B cell (primary cell): ENCODE results near the gene RETREG1. TPM values are rescaled to one million over a fixed set of nuclear protein-coding genes. Genes with fewer than 3 reads are reported as not detected.

ENCODE experiments used
- ATAC-seq: fragments of 200-7000 bp; cut with Tn5 transposase; one replicate; pipeline ENCODE4 v1.10.0; 2021; ENCODE audit warnings: low read depth, mild to moderate bottlenecking, moderate number of reproducible peaks, moderate library complexity
- CTCF ChIA-PET: fragments of 350-600 bp; sonication (Branson Sonifier 250); formaldehyde crosslinking; loops from one replicate; lab custom pipeline; 2021; ENCODE audit warnings: antibody characterized with exemption, inconsistent platforms; lab: Charles Lee
- POLR2A ChIA-PET: fragments of 350-600 bp; sonication (Branson Sonifier 250); formaldehyde crosslinking; loops from one replicate; lab custom pipeline; 2021; ENCODE audit warnings: antibody characterized with exemption; lab: Charles Lee
- DNase-seq: peaks from one replicate; pipeline ENCODE4 v3.0.0; 2013
- H2AFZ ChIP-seq: 2 replicates; pipeline ENCODE4 v1.6.1; 2012; ENCODE audit warnings: mild to moderate bottlenecking, low read depth, low read length; ENCODE audit not compliant: insufficient read depth, poor library complexity, severe bottlenecking
- H3K27ac ChIP-seq, 2 donors: 1 replicate in 1 of 2; 2 replicates in 1 of 2; pipeline ENCODE4 v1.5.1; 2012 to 2013; ENCODE audit warnings: low read length in 2 of 2, mild to moderate bottlenecking in 2 of 2, moderate library complexity in 1 of 2
- H3K27me3 ChIP-seq, 4 experiments: fragments of 200-600 bp in 1 of 4; sonication (generic) in 1 of 4; replicated peaks in 1 of 4; 1 replicate in 2 of 4; 2 replicates in 2 of 4; pipeline versions ENCODE4 v1.6.1 to v1.7.0; 2013 to 2016; ENCODE audit warnings: low read length in 3 of 4, mild to moderate bottlenecking in 2 of 4, mixed read lengths in 1 of 4, moderate library complexity in 1 of 4; ENCODE audit not compliant: insufficient read depth in 4 of 4, control insufficient read depth in 3 of 4; ENCODE audit errors: control extremely low read depth in 1 of 4
- H3K36me3 ChIP-seq, 2 experiments: replicated peaks in 1 of 2; 1 replicate in 1 of 2; 2 replicates in 1 of 2; pipeline versions ENCODE4 v1.6.1 to v1.7.1; 2013; ENCODE audit warnings: low read length in 1 of 2; ENCODE audit not compliant: insufficient read depth in 2 of 2, control insufficient read depth in 1 of 2; ENCODE audit errors: control extremely low read depth in 1 of 2, extremely low read depth in 1 of 2
- H3K4me1 ChIP-seq, 2 donors: fragments of 200-600 bp in 1 of 2; sonication (generic) in 1 of 2; 1 replicate in 1 of 2; 2 replicates in 1 of 2; pipeline versions ENCODE4 v1.5.1 to v1.6.1; 2013 to 2017; ENCODE audit warnings: low read length in 2 of 2; ENCODE audit not compliant: control insufficient read depth in 2 of 2, insufficient read depth in 2 of 2
- H3K4me2 ChIP-seq: replicated peaks from 2 replicates; pipeline ENCODE3; 2012; ENCODE audit warnings: mild to moderate bottlenecking, low read depth, low read length; ENCODE audit not compliant: poor library complexity, severe bottlenecking
- H3K4me3 ChIP-seq, 5 experiments: fragments of 200-600 bp in 1 of 5; sonication (generic) in 1 of 5; 1 replicate in 3 of 5; 2 replicates in 2 of 5; pipeline versions ENCODE4 v1.5.1 to v1.7.0; 2011 to 2016; ENCODE audit warnings: low read length in 4 of 5, mild to moderate bottlenecking in 4 of 5, low read depth in 2 of 5, control low read depth in 1 of 5, moderate library complexity in 1 of 5; ENCODE audit not compliant: insufficient read depth in 1 of 5; ENCODE audit errors: control extremely low read depth in 1 of 5, extremely low read depth in 1 of 5
- H3K79me2 ChIP-seq: fragments of 200-600 bp; sonication (generic); one replicate; pipeline ENCODE4 v1.6.0; 2016; ENCODE audit warnings: low read length; ENCODE audit not compliant: control insufficient read depth, insufficient read depth
- H3K9ac ChIP-seq: fragments of 200-600 bp; sonication (generic); 2 replicates; pipeline ENCODE4 v1.6.1; 2017; ENCODE audit warnings: mild to moderate bottlenecking, low read length, moderate library complexity
- H3K9me3 ChIP-seq, 3 donors: one replicate each; pipeline versions ENCODE4 v1.6.1 to v1.7.1; 2013; ENCODE audit warnings: low read length in 2 of 3; ENCODE audit not compliant: control insufficient read depth in 2 of 3, insufficient read depth in 1 of 3; ENCODE audit errors: control extremely low read depth in 1 of 3
- H4K20me1 ChIP-seq: 2 replicates; pipeline ENCODE4 v1.6.0; 2012; ENCODE audit warnings: mild to moderate bottlenecking, low read length; ENCODE audit not compliant: insufficient read depth, control insufficient read depth, poor library complexity, severe bottlenecking
- H3K27ac Mint-ChIP-seq: one replicate; pipeline ENCODE4 v1.8.0; 2021; ENCODE audit warnings: mixed read lengths
- H3K27me3 Mint-ChIP-seq: one replicate; pipeline ENCODE4 v1.8.0; 2021; ENCODE audit warnings: mixed read lengths
- H3K4me1 Mint-ChIP-seq: one replicate; pipeline ENCODE4 v1.8.0; 2021; ENCODE audit warnings: mixed read lengths
- H3K4me3 Mint-ChIP-seq: one replicate; pipeline ENCODE4 v1.8.0; 2021; ENCODE audit warnings: mixed read lengths
- H3K9me3 Mint-ChIP-seq: one replicate; pipeline ENCODE4 v1.8.0; 2022; ENCODE audit warnings: mixed read lengths; ENCODE audit not compliant: insufficient read depth
- EZH2 ChIP-seq: IDR thresholded peaks from 2 replicates; pipeline ENCODE4 v1.6.1; 2012; ENCODE audit warnings: borderline replicate concordance, low read depth, mild to moderate bottlenecking, moderate library complexity, low read length; ENCODE audit not compliant: insufficient read depth, poor library complexity, severe bottlenecking
- WGBS: methylation state at CpG from one replicate; pipeline ENCODE4 v1.1.5; 2013; ENCODE audit warnings: missing lambda C conversion rate; ENCODE audit not compliant: insufficient coverage; 5-methylcytosine and 5-hydroxymethylcytosine counted together
- intact Hi-C: fragments of 100-400 bp; cut with micrococcal nuclease; formaldehyde crosslinking; loops from one replicate; pipeline ENCODE4 v1.10.0; 2022
- polyA plus RNA-seq: library from polyadenylated mRNA; depleted of rRNA; stranded (reverse); fragments of >200 nt; gene quantifications from 2 replicates; pipeline ENCODE4 v1.2.3, GENCODE V29; 2012
- total RNA-seq, 2 donors: library from RNA; stranded (reverse); fragments of 120-200 nt in 1 of 2; gene quantifications; 1 replicate in 1 of 2; 2 replicates in 1 of 2; pipeline versions ENCODE4 v1.2.3 to v1.2.4, GENCODE V29; 2013 to 2022
- TF ChIP-seq, protein P1 (sequence below): fragments of 200-600 bp; IDR thresholded peaks from one replicate; pipeline ENCODE4 v1.8.0; 2022; ENCODE audit warnings: antibody characterized with exemption, mild to moderate bottlenecking

The RETREG1 gene
- total and polyA plus RNA-seq, 2 donors (not counting 1 experiment from before 2014, with no cell fraction given), result 5.1 to 12.9 TPM

DNA sequence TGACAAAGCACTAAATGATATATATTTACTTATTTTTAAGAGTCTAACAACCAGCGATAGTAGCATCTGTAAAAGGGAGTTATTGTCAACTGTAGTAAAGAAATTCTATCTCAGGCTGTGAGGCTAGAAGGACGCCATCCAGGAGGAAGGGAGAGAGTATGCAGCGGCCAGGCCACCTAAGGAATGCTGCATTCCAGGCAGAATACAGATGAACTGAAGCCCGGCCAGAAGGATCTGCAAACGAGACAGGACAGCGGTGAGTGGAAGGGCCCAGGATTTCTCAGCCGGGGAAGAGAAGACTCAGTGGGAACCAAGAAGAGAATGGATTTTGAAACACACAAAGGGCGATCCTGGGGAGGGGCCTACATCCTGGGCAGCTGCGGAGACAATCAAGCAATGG is 7.4 kb downstream of the RETREG1 start:
- Mint-ChIP-seq H3K9me3 (no peaks in the 10 kb centered on the region), H3K4me3 (no peak overlapping the region), H3K27ac (no peak overlapping the region), H3K4me1 (peaks cover 6% of the 10 kb centered on the region), H3K27me3 (peaks cover 5% of the 10 kb centered on the region)
- H3K27ac ChIP-seq, result no peak overlapping the region
- TF ChIP-seq, protein P1, sequence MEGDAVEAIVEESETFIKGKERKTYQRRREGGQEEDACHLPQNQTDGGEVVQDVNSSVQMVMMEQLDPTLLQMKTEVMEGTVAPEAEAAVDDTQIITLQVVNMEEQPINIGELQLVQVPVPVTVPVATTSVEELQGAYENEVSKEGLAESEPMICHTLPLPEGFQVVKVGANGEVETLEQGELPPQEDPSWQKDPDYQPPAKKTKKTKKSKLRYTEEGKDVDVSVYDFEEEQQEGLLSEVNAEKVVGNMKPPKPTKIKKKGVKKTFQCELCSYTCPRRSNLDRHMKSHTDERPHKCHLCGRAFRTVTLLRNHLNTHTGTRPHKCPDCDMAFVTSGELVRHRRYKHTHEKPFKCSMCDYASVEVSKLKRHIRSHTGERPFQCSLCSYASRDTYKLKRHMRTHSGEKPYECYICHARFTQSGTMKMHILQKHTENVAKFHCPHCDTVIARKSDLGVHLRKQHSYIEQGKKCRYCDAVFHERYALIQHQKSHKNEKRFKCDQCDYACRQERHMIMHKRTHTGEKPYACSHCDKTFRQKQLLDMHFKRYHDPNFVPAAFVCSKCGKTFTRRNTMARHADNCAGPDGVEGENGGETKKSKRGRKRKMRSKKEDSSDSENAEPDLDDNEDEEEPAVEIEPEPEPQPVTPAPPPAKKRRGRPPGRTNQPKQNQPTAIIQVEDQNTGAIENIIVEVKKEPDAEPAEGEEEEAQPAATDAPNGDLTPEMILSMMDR, result no peak
- no peak for TF ChIP-seq EZH2
- ChIA-PET POLR2A (no interaction called here), CTCF (no interaction called here)
- intact Hi-C loops, result no loop called here
- H3K79me2 ChIP-seq, result peaks cover 24% of the 10 kb centered on the region
- ATAC-seq (no peak), DNase-seq (no peak)
- H3K4me1 ChIP-seq, result no peaks in the 10 kb centered on the region
- H4K20me1 ChIP-seq, result no peaks in the 10 kb centered on the region
- no peak overlapping the region for H3K9ac ChIP-seq
- no peak overlapping the region for H3K4me3 ChIP-seq
- H3K27me3 ChIP-seq, result no peaks in the 10 kb centered on the region
- no peaks in the 10 kb centered on the region for H3K36me3 ChIP-seq
- H3K9me3 ChIP-seq, result peaks cover 0 to 3% (median 0%) of the 10 kb centered on the region in 3 donors
- WGBS, result 89% methylated on average over 8 of the region's 9 CpGs
- H3K4me2 ChIP-seq, result no peak overlapping the region
- no peak overlapping the region for H2AFZ ChIP-seq

DNA sequence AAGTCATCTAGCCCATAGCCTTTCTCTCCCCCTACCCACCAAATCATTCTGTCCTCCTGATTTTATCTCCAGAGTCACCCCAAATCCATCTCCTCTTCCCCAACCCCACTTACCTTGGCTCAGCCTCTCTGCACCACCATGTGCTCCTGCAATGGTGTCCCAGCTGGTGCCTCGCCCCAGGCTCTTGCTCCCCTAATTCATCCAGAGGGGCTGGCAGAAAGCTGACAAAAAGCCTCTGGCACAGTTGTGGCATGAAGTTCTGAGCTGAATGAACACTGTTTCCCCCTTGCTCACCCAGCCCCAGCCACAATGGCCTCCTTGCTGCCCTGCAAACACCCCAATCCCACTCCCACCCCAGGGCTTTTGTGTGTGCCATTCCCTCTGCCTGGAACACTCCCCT is 10.2 kb downstream of the RETREG1 start:
- ChIA-PET POLR2A (no interaction called here), CTCF (no interaction called here)
- no peaks in the 10 kb centered on the region for H4K20me1 ChIP-seq

More for the DNA sequence above, 10.2 kb downstream of the RETREG1 start:
- Histone ChIP-seq H3K79me2 (peaks cover 25% of the 10 kb centered on the region), H3K36me3 (no peaks in the 10 kb centered on the region), H3K4me1 (no peaks in the 10 kb centered on the region), H2AFZ (no peak overlapping the region), H3K9me3 (peaks cover 0 to 3% (median 0%) of the 10 kb centered on the region in 3 donors), H3K27me3 (no peaks in the 10 kb centered on the region), H3K4me3 (no peak overlapping the region), H3K4me2 (no peak overlapping the region), H3K9ac (no peak overlapping the region), H3K27ac (no peak overlapping the region)
- no peak overlapping the region for H3K4me3 Mint-ChIP-seq
- peaks cover 5% of the 10 kb centered on the region for H3K27me3 Mint-ChIP-seq
- DNase-seq, result no peak
- peaks cover 7% of the 10 kb centered on the region for H3K4me1 Mint-ChIP-seq
- intact Hi-C loops, result no loop called here
- no peak for ATAC-seq
- H3K9me3 Mint-ChIP-seq, result no peaks in the 10 kb centered on the region
- no peak for TF ChIP-seq EZH2
- TF ChIP-seq, protein P1, result no peak
- no peak overlapping the region for H3K27ac Mint-ChIP-seq
- WGBS, result 92% methylated on average over 1 of the region's 1 CpG
